SK-N-DZ (cell line): ENCODE measurements around the gene RBKS.
"Not testable (repeated sequence)": the region's sequence is repeated elsewhere in the genome, so short reads cannot be mapped to it uniquely, and the experiment has no call there.

Experiments used
- DNase-seq: peaks from one replicate; pipeline ENCODE4 v3.0.0-alpha.2; 2015; ENCODE audit warnings: low spot score

The RBKS gene

GRCh38 chr2:27798948-27799645 lies 91.1 kb downstream of the RBKS start:
- DNase-seq = no peak

- DNase-seq = no peak
Observed at GRCh38 chr2:27798486-27798885, 91.7 kb downstream of the RBKS start.

GRCh38 chr2:27797841-27798240 lies 92.3 kb downstream of the RBKS start:
- DNase-seq = no peak

- DNase-seq = no peak
Observed at GRCh38 chr2:27796791-27797765, 93.1 kb downstream of the RBKS start.

- no peak for DNase-seq
Observed at GRCh38 chr2:27795868-27796277, 94.3 kb downstream of the RBKS start.

GRCh38 chr2:27795093-27795834 lies 94.9 kb downstream of the RBKS start:
- no peak for DNase-seq

- no peak for DNase-seq
Observed at GRCh38 chr2:27792759-27793158, 97.4 kb downstream of the RBKS start.

GRCh38 chr2:27790796-27791195 lies 99.4 kb downstream of the RBKS start:
- DNase-seq = no peak

GRCh38 chr2:27782701-27783100 lies 107.5 kb downstream of the RBKS start:
- no peak for DNase-seq

GRCh38 chr2:27781496-27781895 lies 108.7 kb downstream of the RBKS start:
- DNase-seq = no peak

GRCh38 chr2:27779417-27780055 lies 110.7 kb downstream of the RBKS start:
- no peak for DNase-seq

GRCh38 chr2:27776696-27777095 lies 113.5 kb downstream of the RBKS start:
- no peak for DNase-seq

- no peak for DNase-seq
Observed at GRCh38 chr2:27776097-27776496, 114.1 kb downstream of the RBKS start.

GRCh38 chr2:27773959-27774358 lies 116.2 kb downstream of the RBKS start:
- DNase-seq = no peak

GRCh38 chr2:27772804-27773203 lies 117.4 kb downstream of the RBKS start:
- no peak for DNase-seq

- DNase-seq = peak; percentile 92
Observed at GRCh38 chr2:27771548-27772335, 118.4 kb downstream of the RBKS start, which contains the start of gene MRPL33. MRPL33 (plus strand) TSS chr2:27771719; CDS start chr2:27771778, 59 bp downstream.

GRCh38 chr2:27771202-27771547 lies 119.0 kb downstream of the RBKS start:
- no peak for DNase-seq

GRCh38 chr2:27766287-27766661 lies 123.9 kb downstream of the RBKS start:
- no peak for DNase-seq

GRCh38 chr2:27765621-27766286 lies 124.4 kb downstream of the RBKS start:
- DNase-seq = peak; percentile 55

GRCh38 chr2:27764526-27764925 lies 125.7 kb downstream of the RBKS start:
- not testable (repeated sequence) for DNase-seq
